HepG2 (cell line): Measurements from ENCODE around the gene GPRIN1. TPM values are rescaled to one million over a fixed set of nuclear protein-coding genes. Genes with fewer than 3 reads are reported as not detected.
"Not testable (repeated sequence)": the region's sequence is repeated elsewhere in the genome, so short reads cannot be mapped to it uniquely, and the experiment has no call there.

Experiments used
- ATM ChIP-seq: fragments of 450-650 bp; IDR thresholded peaks from 2 replicates; pipeline ENCODE4 v1.7.1; 2017; ENCODE audit warnings: mild to moderate bottlenecking, borderline replicate concordance
- FOXK2 ChIP-seq: fragments of 450-650 bp; IDR thresholded peaks from 2 replicates; pipeline ENCODE4 v1.6.1; 2016
- NONO ChIP-seq, 2 experiments: fragments of 450-650 bp in 1 of 2; sonication (generic) in 1 of 2; formaldehyde crosslinking in 1 of 2; IDR thresholded peaks in 1 of 2; conservative IDR thresholded peaks in 1 of 2; 2 replicates each; pipeline versions ENCODE4 v1.6.1 to v1.8.0; 2017 to 2022; ENCODE audit warnings: mild to moderate bottlenecking in 1 of 2, missing genetic modification reagents in 1 of 2, moderate library complexity in 1 of 2
- PLRG1 ChIP-seq: fragments of 450-650 bp; conservative IDR thresholded peaks from 2 replicates; pipeline ENCODE4 v1.6.1; 2016
- SP1 ChIP-seq, 2 experiments: fragments of 450-650 bp in 1 of 2; sonication (generic) in 1 of 2; formaldehyde crosslinking in 1 of 2; IDR thresholded peaks; 2 replicates each; pipeline versions ENCODE4 v1.4.0 to v1.6.1; 2016 to 2020; ENCODE audit warnings: missing genetic modification reagents in 1 of 2
- ZNF282 ChIP-seq: fragments of 450-650 bp; IDR thresholded peaks from 2 replicates; pipeline ENCODE4 v1.6.1; 2018; ENCODE audit not compliant: partially characterized antibody
- polyA plus RNA-seq, 8 experiments: library from polyadenylated mRNA; depleted of rRNA in 3 of 8; stranded (reverse) in 7 of 8; unstranded in 1 of 8; fragments of >200 nt; fragmentation: Illumina TruSeq in 4 of 8; extraction: Trizol in 4 of 8; gene quantifications; 2 replicates each; pipeline versions ENCODE4 v1.2.1 to v1.2.3, GENCODE V29; 2011 to 2016; ENCODE audit warnings: low read depth in 4 of 8, missing spikeins in 1 of 8, mixed read lengths in 1 of 8; ENCODE audit not compliant: insufficient read depth in 1 of 8
- total RNA-seq, 5 experiments: library from RNA; depleted of rRNA; stranded (reverse); fragments of >200 nt; fragmentation: Illumina TruSeq; extraction: Trizol; gene quantifications; 2 replicates each; pipeline ENCODE4 v1.2.3, GENCODE V29; 2016; ENCODE audit warnings: low read depth in 1 of 5
- TF ChIP-seq, protein P1 (sequence below): sonication (generic); formaldehyde crosslinking; IDR thresholded peaks from 2 replicates; pipeline ENCODE4 v1.8.0; 2022; ENCODE audit warnings: missing genetic modification reagents, mild to moderate bottlenecking, moderate library complexity, borderline replicate concordance
- TF ChIP-seq, protein P2 (sequence below): sonication (generic); formaldehyde crosslinking; IDR thresholded peaks from 2 replicates; pipeline ENCODE4 v1.4.0; 2020; ENCODE audit warnings: mild to moderate bottlenecking, missing genetic modification reagents

The GPRIN1 gene
- total and polyA plus RNA-seq, 2 of the 13 experiments (the other 11 are each of a cell fraction or from before 2014, with no cell fraction given): 0.32 to 2.0 TPM

DNA sequence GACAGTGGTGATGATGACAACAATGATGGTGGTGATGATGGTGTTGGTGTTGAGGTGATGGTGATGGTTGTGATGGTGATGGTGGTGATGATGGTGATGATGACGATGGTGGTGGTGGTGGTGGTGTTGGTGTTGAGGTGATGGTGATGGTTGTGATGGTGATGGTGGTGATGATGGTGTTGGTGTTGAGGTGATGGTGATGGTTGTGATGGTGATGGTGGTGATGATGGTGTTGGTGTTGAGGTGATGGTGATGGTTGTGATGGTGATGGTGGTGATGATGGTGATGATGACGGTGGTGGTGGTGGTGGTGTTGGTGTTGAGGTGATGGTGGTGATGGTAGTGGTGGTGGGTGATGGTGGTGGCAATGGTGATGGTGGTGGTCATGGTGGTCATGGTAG, 18.3 kb downstream of the GPRIN1 start (continued):
- TF ChIP-seq SP1 (IDR thresholded peaks at IDR 0.05) (0 out of 2 replicates have a peak, but pooled peaks have one; percentile 35), PLRG1 (0 out of 2 replicates have a peak, but pooled peaks have one; percentile 66), FOXK2 (0 out of 2 replicates have a peak, but pooled peaks have one; percentile 43), ATM (peak; percentile 90; the same call in 1 of the 2 replicates), NONO (IDR thresholded peaks at IDR 0.05) (peak; percentile 99), NONO (CRISPR knock-in tag; conservative IDR thresholded peaks at IDR 0.05) (0 out of 2 replicates have a peak, but pooled peaks have one; percentile 27), ZNF282 (peak; percentile 79)
- not testable (repeated sequence) for TF ChIP-seq SP1 (CRISPR knock-in tag; IDR thresholded peaks at IDR 0.05)
- TF ChIP-seq, protein P1, sequence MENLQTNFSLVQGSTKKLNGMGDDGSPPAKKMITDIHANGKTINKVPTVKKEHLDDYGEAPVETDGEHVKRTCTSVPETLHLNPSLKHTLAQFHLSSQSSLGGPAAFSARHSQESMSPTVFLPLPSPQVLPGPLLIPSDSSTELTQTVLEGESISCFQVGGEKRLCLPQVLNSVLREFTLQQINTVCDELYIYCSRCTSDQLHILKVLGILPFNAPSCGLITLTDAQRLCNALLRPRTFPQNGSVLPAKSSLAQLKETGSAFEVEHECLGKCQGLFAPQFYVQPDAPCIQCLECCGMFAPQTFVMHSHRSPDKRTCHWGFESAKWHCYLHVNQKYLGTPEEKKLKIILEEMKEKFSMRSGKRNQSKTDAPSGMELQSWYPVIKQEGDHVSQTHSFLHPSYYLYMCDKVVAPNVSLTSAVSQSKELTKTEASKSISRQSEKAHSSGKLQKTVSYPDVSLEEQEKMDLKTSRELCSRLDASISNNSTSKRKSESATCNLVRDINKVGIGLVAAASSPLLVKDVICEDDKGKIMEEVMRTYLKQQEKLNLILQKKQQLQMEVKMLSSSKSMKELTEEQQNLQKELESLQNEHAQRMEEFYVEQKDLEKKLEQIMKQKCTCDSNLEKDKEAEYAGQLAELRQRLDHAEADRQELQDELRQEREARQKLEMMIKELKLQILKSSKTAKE (CRISPR knock-in tag): peak; percentile 41; the same call in 1 of the 2 replicates
- TF ChIP-seq, protein P2, sequence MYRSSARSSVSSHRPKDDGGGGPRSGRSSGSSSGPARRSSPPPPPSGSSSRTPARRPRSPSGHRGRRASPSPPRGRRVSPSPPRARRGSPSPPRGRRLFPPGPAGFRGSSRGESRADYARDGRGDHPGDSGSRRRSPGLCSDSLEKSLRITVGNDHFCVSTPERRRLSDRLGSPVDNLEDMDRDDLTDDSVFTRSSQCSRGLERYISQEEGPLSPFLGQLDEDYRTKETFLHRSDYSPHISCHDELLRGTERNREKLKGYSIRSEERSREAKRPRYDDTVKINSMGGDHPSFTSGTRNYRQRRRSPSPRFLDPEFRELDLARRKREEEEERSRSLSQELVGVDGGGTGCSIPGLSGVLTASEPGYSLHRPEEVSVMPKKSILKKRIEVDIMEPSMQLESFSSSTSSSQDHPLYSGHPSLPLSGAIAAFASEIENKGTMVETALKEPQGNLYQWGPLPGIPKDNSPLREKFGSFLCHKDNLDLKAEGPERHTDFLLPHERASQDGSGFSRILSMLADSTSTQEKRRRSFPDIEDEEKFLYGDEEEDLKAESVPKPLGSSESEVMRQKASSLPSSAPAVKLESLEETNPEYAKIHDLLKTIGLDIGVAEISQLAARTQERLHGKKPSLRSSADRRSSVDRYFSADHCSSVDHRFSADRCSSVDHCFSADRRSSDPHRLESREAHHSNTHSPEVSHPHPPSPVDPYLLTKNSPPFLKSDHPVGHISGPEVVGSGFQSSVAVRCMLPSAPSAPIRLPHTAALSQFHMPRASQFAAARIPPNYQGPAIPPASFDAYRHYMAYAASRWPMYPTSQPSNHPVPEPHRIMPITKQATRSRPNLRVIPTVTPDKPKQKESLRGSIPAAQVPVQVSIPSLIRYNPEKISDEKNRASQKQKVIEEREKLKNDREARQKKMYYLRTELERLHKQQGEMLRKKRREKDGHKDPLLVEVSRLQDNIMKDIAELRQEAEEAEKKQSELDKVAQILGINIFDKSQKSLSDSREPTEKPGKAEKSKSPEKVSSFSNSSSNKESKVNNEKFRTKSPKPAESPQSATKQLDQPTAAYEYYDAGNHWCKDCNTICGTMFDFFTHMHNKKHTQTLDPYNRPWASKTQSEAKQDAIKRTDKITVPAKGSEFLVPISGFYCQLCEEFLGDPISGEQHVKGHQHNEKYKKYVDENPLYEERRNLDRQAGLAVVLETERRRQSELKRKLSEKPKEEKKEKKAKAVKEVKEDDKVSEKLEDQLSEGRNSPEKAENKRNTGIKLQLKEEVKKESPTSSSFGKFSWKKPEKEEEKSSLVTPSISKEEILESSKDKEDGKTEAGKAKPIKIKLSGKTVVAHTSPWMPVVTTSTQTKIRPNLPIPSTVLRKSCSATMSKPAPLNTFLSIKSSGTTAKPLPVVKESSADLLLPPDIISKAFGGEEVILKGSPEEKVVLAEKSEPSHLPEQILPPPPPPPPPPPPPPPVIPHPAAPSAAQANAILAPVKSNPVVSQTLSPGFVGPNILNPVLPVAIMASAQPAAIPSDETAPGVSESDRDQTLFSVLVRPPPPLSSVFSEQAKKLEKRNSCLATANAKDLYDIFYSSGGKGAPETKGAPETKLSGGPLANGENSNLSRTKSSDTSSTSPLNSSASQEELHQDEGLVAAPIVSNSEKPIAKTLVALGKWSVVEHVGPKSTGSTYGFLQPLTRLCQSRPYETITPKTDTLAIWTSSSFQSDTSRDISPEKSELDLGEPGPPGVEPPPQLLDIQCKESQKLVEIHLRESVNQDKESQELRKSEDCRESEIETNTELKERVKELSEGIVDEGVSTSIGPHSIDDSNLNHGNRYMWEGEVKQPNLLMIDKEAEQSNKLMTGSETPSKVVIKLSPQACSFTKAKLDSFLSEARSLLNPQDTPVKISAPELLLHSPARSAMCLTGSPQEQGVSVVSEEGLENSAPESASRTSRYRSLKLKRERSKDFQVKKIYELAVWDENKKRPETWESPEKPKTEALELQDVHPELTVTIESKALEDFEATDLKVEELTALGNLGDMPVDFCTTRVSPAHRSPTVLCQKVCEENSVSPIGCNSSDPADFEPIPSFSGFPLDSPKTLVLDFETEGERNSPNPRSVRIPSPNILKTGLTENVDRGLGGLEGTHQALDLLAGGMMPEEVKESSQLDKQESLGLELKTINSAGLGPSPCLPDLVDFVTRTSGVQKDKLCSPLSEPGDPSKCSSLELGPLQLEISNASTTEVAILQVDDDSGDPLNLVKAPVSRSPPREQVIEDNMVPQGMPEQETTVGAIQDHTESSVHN (CRISPR knock-in tag): 0 out of 2 replicates have a peak, but pooled peaks have one; percentile 71
